Hepatocyte (in vitro differentiated cells): ENCODE data around the gene NRF1.

Experiments
- EZH2phosphoT487 ChIP-seq: fragments of 200-600 bp; sonication (generic); IDR thresholded peaks from one replicate; pipeline ENCODE4 v1.6.1; 2018; ENCODE audit warnings: antibody characterized with exemption, mild to moderate bottlenecking, low read depth, moderate library complexity; ENCODE audit not compliant: unreplicated experiment, severe bottlenecking
- TF ChIP-seq, protein P1 (sequence below): fragments of 200-600 bp; sonication (generic); IDR thresholded peaks from 2 replicates; pipeline ENCODE4 v1.5.1; 2016; ENCODE audit warnings: antibody characterized with exemption, mild to moderate bottlenecking; ENCODE audit not compliant: poor library complexity

DNA sequence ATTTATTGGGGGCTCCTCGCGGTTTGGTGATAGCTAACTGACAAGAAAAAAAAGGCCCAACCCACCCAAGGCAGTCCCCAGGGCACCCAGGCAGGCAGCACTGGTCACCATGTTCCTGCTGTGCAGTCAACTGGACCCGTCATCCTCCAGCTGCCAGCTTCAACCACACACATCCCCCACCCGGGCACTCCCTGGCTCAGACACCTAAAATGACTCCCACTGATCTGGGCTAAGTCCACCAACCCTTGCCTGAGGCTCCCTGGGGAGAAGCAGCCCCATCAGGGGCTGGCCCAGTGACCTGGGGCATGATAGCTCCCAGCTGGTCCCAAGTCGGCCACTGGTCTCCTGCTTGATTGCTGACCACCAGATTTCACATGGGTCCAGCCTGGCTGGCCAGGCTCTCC, 161.8 kb downstream of the NRF1 start:
- no peak for TF ChIP-seq EZH2phosphoT487
- TF ChIP-seq, protein P1, sequence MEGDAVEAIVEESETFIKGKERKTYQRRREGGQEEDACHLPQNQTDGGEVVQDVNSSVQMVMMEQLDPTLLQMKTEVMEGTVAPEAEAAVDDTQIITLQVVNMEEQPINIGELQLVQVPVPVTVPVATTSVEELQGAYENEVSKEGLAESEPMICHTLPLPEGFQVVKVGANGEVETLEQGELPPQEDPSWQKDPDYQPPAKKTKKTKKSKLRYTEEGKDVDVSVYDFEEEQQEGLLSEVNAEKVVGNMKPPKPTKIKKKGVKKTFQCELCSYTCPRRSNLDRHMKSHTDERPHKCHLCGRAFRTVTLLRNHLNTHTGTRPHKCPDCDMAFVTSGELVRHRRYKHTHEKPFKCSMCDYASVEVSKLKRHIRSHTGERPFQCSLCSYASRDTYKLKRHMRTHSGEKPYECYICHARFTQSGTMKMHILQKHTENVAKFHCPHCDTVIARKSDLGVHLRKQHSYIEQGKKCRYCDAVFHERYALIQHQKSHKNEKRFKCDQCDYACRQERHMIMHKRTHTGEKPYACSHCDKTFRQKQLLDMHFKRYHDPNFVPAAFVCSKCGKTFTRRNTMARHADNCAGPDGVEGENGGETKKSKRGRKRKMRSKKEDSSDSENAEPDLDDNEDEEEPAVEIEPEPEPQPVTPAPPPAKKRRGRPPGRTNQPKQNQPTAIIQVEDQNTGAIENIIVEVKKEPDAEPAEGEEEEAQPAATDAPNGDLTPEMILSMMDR, result no peak
